ENCODE data around the gene CEND1. TPM values are rescaled to one million over a fixed set of nuclear protein-coding genes. Genes with fewer than 3 reads are reported as not detected.
A peak's percentile ranks its signal among the peaks of the same experiment; 100 is the strongest.

CEND1 gene
- total RNA-seq, 1 experiment from 2014 or later, result 0.81 TPM

DNA sequence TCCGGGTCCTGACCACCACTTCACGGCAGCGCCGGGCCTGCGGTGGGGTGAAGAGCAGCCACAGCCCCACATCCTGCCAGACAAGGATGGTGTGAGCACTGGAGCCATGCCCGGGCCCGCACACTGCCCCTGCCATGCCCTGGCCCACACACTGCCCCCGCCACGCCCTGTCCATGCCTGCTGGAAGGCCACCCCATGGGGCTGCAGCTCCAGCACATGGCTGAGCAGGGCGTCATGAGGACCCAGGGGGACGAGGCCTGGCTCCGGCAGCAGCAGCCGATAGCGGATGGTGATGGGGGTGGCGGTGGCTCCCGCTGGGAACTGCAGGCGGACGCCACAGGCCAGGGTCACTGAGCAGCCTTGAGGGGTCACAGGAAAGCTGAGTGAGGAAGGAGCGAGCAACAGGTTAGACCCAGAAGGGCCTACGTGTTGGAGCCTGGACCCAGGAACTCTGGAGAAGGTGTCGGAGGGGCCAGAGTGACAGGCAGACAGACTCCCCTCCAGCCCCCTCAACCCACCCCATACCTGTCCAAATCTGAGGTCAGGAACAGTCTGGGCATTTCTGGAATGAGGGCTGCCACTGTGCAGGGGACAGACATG, 12.2 kb upstream of the CEND1 start:
- WGBS (ENCODE audit: extremely low coverage, insufficient read length, low lambda C conversion rate), result no CpG with 5 or more reads among the region's 21 CpGs
- no peak overlapping the region for H3K27ac ChIP-seq (ENCODE audit: insufficient read length, low read depth, low read length)
- H4K20me1 ChIP-seq (ENCODE audit: control insufficient read depth, insufficient read depth, insufficient read length), result no peaks in the 10 kb centered on the region
- H3K4me1 Mint-ChIP-seq, result peaks cover 8 to 9% of the 10 kb centered on the region in 2 experiments
- H4K5ac ChIP-seq (ENCODE audit: insufficient read length, low read depth, low read length), result no peak overlapping the region
- H2BK15ac ChIP-seq (ENCODE audit: low read depth, low read length), result no peak overlapping the region
- no peak overlapping the region for H3K4me3 Mint-ChIP-seq
- H2BK5ac ChIP-seq (ENCODE audit: insufficient read length, low read length), result no peak overlapping the region
- H2BK12ac ChIP-seq (ENCODE audit: insufficient read length, low read depth, low read length), result no peak overlapping the region
- H3K4ac ChIP-seq (ENCODE audit: low read depth, low read length), result no peak overlapping the region
- H3K9ac ChIP-seq (ENCODE audit: extremely low read depth, insufficient read length, low read length), result no peak overlapping the region
- no peaks in the 10 kb centered on the region for H3K27me3 Mint-ChIP-seq (ENCODE audit: low read depth)
- no peaks in the 10 kb centered on the region for H3K4me1 ChIP-seq (ENCODE audit: insufficient read depth, low read length)
- H3T11ph ChIP-seq (ENCODE audit: low read length), result no peak overlapping the region
- H3K79me2 ChIP-seq (ENCODE audit: insufficient read depth, low read length), result no peaks in the 10 kb centered on the region
- peaks cover 12% of the 10 kb centered on the region for H3K23me2 ChIP-seq (ENCODE audit: insufficient read length, low read depth, low read length, poor library complexity, severe bottlenecking)
- H2AK5ac ChIP-seq (ENCODE audit: insufficient read length, low read length), result no peak overlapping the region
- no peak overlapping the region for H2AFZ ChIP-seq (ENCODE audit: low read length)
- H3K79me1 ChIP-seq (ENCODE audit: insufficient read depth, low read depth, low read length, poor library complexity, severe bottlenecking), result no peaks in the 10 kb centered on the region
- no peak overlapping the region for H3K56ac ChIP-seq (ENCODE audit: insufficient read length, low read depth, low read length)
- H3K9me3 ChIP-seq (ENCODE audit: control insufficient read depth, low read depth, low read length), result no peaks in the 10 kb centered on the region
- TF ChIP-seq, protein P1, sequence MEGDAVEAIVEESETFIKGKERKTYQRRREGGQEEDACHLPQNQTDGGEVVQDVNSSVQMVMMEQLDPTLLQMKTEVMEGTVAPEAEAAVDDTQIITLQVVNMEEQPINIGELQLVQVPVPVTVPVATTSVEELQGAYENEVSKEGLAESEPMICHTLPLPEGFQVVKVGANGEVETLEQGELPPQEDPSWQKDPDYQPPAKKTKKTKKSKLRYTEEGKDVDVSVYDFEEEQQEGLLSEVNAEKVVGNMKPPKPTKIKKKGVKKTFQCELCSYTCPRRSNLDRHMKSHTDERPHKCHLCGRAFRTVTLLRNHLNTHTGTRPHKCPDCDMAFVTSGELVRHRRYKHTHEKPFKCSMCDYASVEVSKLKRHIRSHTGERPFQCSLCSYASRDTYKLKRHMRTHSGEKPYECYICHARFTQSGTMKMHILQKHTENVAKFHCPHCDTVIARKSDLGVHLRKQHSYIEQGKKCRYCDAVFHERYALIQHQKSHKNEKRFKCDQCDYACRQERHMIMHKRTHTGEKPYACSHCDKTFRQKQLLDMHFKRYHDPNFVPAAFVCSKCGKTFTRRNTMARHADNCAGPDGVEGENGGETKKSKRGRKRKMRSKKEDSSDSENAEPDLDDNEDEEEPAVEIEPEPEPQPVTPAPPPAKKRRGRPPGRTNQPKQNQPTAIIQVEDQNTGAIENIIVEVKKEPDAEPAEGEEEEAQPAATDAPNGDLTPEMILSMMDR (conservative IDR thresholded peaks at IDR 0.05), result no peak
- no peak overlapping the region for H3K23ac ChIP-seq (ENCODE audit: insufficient read length, low read depth, low read length)
- H2BK20ac ChIP-seq (ENCODE audit: low read depth, low read length, poor library complexity, severe bottlenecking), result no peak overlapping the region
- no peak overlapping the region for H3K4me2 ChIP-seq (ENCODE audit: insufficient read depth, insufficient read length, low read length)
- H3K27ac Mint-ChIP-seq, result peak overlapping the region in 1 of 3 experiments; percentile 35; a peak in 1 of 7 replicates
- H3K14ac ChIP-seq (ENCODE audit: insufficient read depth, low read length), result no peak overlapping the region
- H4K8ac ChIP-seq (replicated peaks; ENCODE audit: insufficient read length, low read depth, low read length), result no peak overlapping the region
- no peak overlapping the region for H4K91ac ChIP-seq (ENCODE audit: insufficient read length, low read depth, low read length)
- no peaks in the 10 kb centered on the region for H3K27me3 ChIP-seq (ENCODE audit: insufficient read depth, low read length)
- H3K36me3 Mint-ChIP-seq (ENCODE audit: insufficient read depth in 1 of 3, low read depth in 3 of 3), result peaks cover 0 to 8% (median 8%) of the 10 kb centered on the region in 3 experiments; a peak in 4 of 7 replicates
- H3K9me3 Mint-ChIP-seq, result no peaks in the 10 kb centered on the region
- no peak overlapping the region for H3K18ac ChIP-seq (ENCODE audit: insufficient read length, low read depth, low read length)
- DNase-seq, result no peak
- no peak overlapping the region for H2BK120ac ChIP-seq (ENCODE audit: low read depth, low read length, poor library complexity, severe bottlenecking)

Measured in H9 (cell line).